ENCODE data around the gene MRPL40.

DNA sequence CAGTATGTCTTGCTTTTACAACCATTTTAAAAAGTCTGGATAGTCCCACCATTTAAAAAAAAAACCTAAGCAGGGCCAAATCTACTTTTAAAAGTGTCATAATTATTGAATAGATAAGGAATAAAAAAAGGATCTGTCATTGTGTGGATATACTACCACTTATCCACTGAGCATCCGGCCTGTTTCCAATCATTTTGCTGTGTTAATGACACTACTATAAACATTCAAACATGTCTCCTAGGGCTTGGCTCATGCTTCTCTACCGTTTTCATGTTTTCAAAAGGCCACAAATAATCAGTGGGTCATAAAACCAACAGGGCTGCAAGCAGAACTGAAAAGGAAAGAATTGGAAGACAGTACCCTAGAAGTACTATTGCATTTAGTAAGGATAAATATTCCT is 27.7 kb downstream of the MRPL40 start:
- TF ChIP-seq CTCF (IDR thresholded peaks at IDR 0.05; ENCODE audit: low read length) (no peak), EZH2 (optimal IDR thresholded peaks at IDR 0.05; ENCODE audit: low read depth, low read length) (no peak), EZH2phosphoT487 (IDR thresholded peaks at IDR 0.05; ENCODE audit: low read length) (no peak)

All from MM.1S (cell line).